Measurements from ENCODE around the gene TMEM35A.
A peak's percentile ranks its signal among the peaks of the same experiment; 100 is the strongest.
"Not testable (repeated sequence)": the region's sequence is repeated elsewhere in the genome, so short reads cannot be mapped to it uniquely, and the experiment has no call there.

TMEM35A gene

GRCh38 chrX:101078716-101079598 lies at the start of gene TMEM35A:
Gene TMEM35A, plus strand, starts transcription at chrX:101078879. Its CDS starts 124 bp downstream, at chrX:101079003.
- TF ChIP-seq ZNF274 (IDR thresholded peaks at IDR 0.05; ENCODE audit: low read depth, low read length), result no peak
- H3K4me3 ChIP-seq (ENCODE audit: low read length), result no peak within 1 kb of the TSS

GRCh38 chrX:101029665-101030064 lies 49.0 kb upstream of the TMEM35A start:
- no peak overlapping the region for H3K4me3 ChIP-seq (ENCODE audit: low read length)
- TF ChIP-seq ZNF274 (IDR thresholded peaks at IDR 0.05; ENCODE audit: low read depth, low read length), result no peak

- no peak overlapping the region for H3K4me3 ChIP-seq (ENCODE audit: low read length)
- TF ChIP-seq ZNF274 (IDR thresholded peaks at IDR 0.05; ENCODE audit: low read depth, low read length), result no peak
Observed at GRCh38 chrX:101037231-101037630, 41.4 kb upstream of the TMEM35A start.

- no peak for TF ChIP-seq ZNF274 (IDR thresholded peaks at IDR 0.05; ENCODE audit: low read depth, low read length)
- no peak overlapping the region for H3K4me3 ChIP-seq (ENCODE audit: low read length)
Observed at GRCh38 chrX:101040197-101040596, 38.5 kb upstream of the TMEM35A start.

- no peak for TF ChIP-seq ZNF274 (IDR thresholded peaks at IDR 0.05; ENCODE audit: low read depth, low read length)
- H3K4me3 ChIP-seq (ENCODE audit: low read length), result peak overlapping the region; percentile 85
Observed at GRCh38 chrX:101051153-101051548, 27.5 kb upstream of the TMEM35A start.

- no peak for TF ChIP-seq ZNF274 (IDR thresholded peaks at IDR 0.05; ENCODE audit: low read depth, low read length)
- peak within 1 kb of the TSS; percentile 85 for H3K4me3 ChIP-seq (ENCODE audit: low read length)
Observed at GRCh38 chrX:101051549-101052302, 27.0 kb upstream of the TMEM35A start, which contains the start of gene TRMT2B. Gene TRMT2B, minus strand, starts transcription at chrX:101052111. Its CDS starts 9,822 bp downstream, at chrX:101042289.

GRCh38 chrX:101056551-101056950 lies 22.1 kb upstream of the TMEM35A start:
- H3K4me3 ChIP-seq (ENCODE audit: low read length), result not testable (repeated sequence)

- no peak overlapping the region for H3K4me3 ChIP-seq (ENCODE audit: low read length)
- TF ChIP-seq ZNF274 (IDR thresholded peaks at IDR 0.05; ENCODE audit: low read depth, low read length), result no peak
Observed at GRCh38 chrX:101057093-101057714, 21.5 kb upstream of the TMEM35A start.

- no peak overlapping the region for H3K4me3 ChIP-seq (ENCODE audit: low read length)
- TF ChIP-seq ZNF274 (IDR thresholded peaks at IDR 0.05; ENCODE audit: low read depth, low read length), result no peak
Observed at GRCh38 chrX:101062176-101062575, 16.5 kb upstream of the TMEM35A start.

- no peak overlapping the region for H3K4me3 ChIP-seq (ENCODE audit: low read length)
- TF ChIP-seq ZNF274 (IDR thresholded peaks at IDR 0.05; ENCODE audit: low read depth, low read length), result no peak
Observed at GRCh38 chrX:101071582-101071981, 7.1 kb upstream of the TMEM35A start.

GRCh38 chrX:101079736-101080270 lies 1.1 kb downstream of the TMEM35A start:
- H3K4me3 ChIP-seq (ENCODE audit: low read length), result no peak overlapping the region
- no peak for TF ChIP-seq ZNF274 (IDR thresholded peaks at IDR 0.05; ENCODE audit: low read depth, low read length)

GRCh38 chrX:101080326-101081124 lies 1.8 kb downstream of the TMEM35A start:
- TF ChIP-seq ZNF274 (IDR thresholded peaks at IDR 0.05; ENCODE audit: low read depth, low read length), result no peak
- no peak overlapping the region for H3K4me3 ChIP-seq (ENCODE audit: low read length)

- no peak for TF ChIP-seq ZNF274 (IDR thresholded peaks at IDR 0.05; ENCODE audit: low read depth, low read length)
- H3K4me3 ChIP-seq (ENCODE audit: low read length), result no peak overlapping the region
Observed at GRCh38 chrX:101081231-101081630, 2.6 kb downstream of the TMEM35A start.

Data from GM08714 (cell line).